Glutamatergic neuron (in vitro differentiated cells): Measurements from ENCODE around the gene GTF2F1. TPM values are rescaled to one million over a fixed set of nuclear protein-coding genes. Genes with fewer than 3 reads are reported as not detected.
"Not testable (repeated sequence)": the region's sequence is repeated elsewhere in the genome, so short reads cannot be mapped to it uniquely, and the experiment has no call there.

ENCODE experiments used
- DNase-seq: peaks from one replicate; pipeline ENCODE4 v3.0.0; 2022
- H3K27ac Mint-ChIP-seq: one replicate; pipeline ENCODE4 v1.8.0; 2020; ENCODE audit warnings: mild to moderate bottlenecking, mixed read lengths, inconsistent platforms; ENCODE audit not compliant: unreplicated experiment
- H3K27me3 Mint-ChIP-seq: one replicate; pipeline ENCODE4 v1.8.0; 2020; ENCODE audit warnings: mild to moderate bottlenecking, moderate library complexity, mixed read lengths, inconsistent platforms; ENCODE audit not compliant: unreplicated experiment
- H3K36me3 Mint-ChIP-seq: one replicate; pipeline ENCODE4 v1.8.0; 2020; ENCODE audit warnings: mild to moderate bottlenecking, mixed read lengths, inconsistent platforms; ENCODE audit not compliant: unreplicated experiment
- H3K4me1 Mint-ChIP-seq: one replicate; pipeline ENCODE4 v1.8.0; 2020; ENCODE audit warnings: mild to moderate bottlenecking, low read depth, mixed read lengths, inconsistent platforms; ENCODE audit not compliant: unreplicated experiment
- H3K4me3 Mint-ChIP-seq: one replicate; pipeline ENCODE4 v1.8.0; 2020; ENCODE audit warnings: mild to moderate bottlenecking, mixed read lengths, inconsistent platforms; ENCODE audit not compliant: unreplicated experiment
- H3K9me3 Mint-ChIP-seq: one replicate; pipeline ENCODE4 v1.8.0; 2020; ENCODE audit warnings: mild to moderate bottlenecking, moderate library complexity, mixed read lengths, inconsistent platforms; ENCODE audit not compliant: unreplicated experiment
- CTCF ChIP-seq: fragments of 200-600 bp; sonication (generic); IDR thresholded peaks from one replicate; pipeline ENCODE4 v1.5.0; 2021; ENCODE audit not compliant: partially characterized antibody, unreplicated experiment
- total RNA-seq: library from RNA; stranded (reverse); fragmentation: NEBNext Ultra II Directional; extraction: Animal tissue kit (Norgen Biotek cat#: 25700); gene quantifications from one replicate; pipeline ENCODE4 v1.2.1, GENCODE V29; 2021; ENCODE audit not compliant: unreplicated experiment

GTF2F1 gene
- total RNA-seq, 1 donor from 2014 or later, result 56.0 TPM

- Mint-ChIP-seq H3K27ac (no peak within 1 kb of the TSS), H3K27me3 (peaks cover 2% of the 10 kb centered on the region), H3K36me3 (no peaks in the 10 kb centered on the region), H3K4me1 (no peaks in the 10 kb centered on the region), H3K4me3 (no peak within 1 kb of the TSS), H3K9me3 (peaks cover 3% of the 10 kb centered on the region)
- no peak for DNase-seq
- no peak for TF ChIP-seq CTCF
Observed at GRCh38 chr19:6433663-6434062, 40.7 kb upstream of the GTF2F1 start, which contains the start of gene SLC25A41. SLC25A41 (minus strand) TSS chr19:6433763; CDS start chr19:6433693, 70 bp downstream.

- no peak for TF ChIP-seq CTCF
- Mint-ChIP-seq H3K27ac (no peak overlapping the region), H3K36me3 (no peaks in the 10 kb centered on the region)
Observed at GRCh38 chr19:6433165-6433564, 40.2 kb upstream of the GTF2F1 start.

GRCh38 chr19:6431891-6432290, 38.9 kb upstream of the GTF2F1 start:
- Mint-ChIP-seq H3K27me3 (peaks cover 2% of the 10 kb centered on the region), H3K4me1 (no peaks in the 10 kb centered on the region), H3K9me3 (peaks cover 5% of the 10 kb centered on the region), H3K4me3 (no peak overlapping the region), H3K27ac (no peak overlapping the region), H3K36me3 (no peaks in the 10 kb centered on the region)
- no peak for TF ChIP-seq CTCF
- DNase-seq, result no peak

More at GRCh38 chr19:6433165-6433564, 40.2 kb upstream of the GTF2F1 start:
- H3K4me1 Mint-ChIP-seq, result no peaks in the 10 kb centered on the region
- no peak for DNase-seq
- no peak overlapping the region for H3K4me3 Mint-ChIP-seq
- peaks cover 2% of the 10 kb centered on the region for H3K9me3 Mint-ChIP-seq
- H3K27me3 Mint-ChIP-seq, result peaks cover 2% of the 10 kb centered on the region

GRCh38 chr19:6429419-6430221, 36.7 kb upstream of the GTF2F1 start:
- no peak overlapping the region for H3K4me3 Mint-ChIP-seq

GRCh38 chr19:6428692-6429418, 35.9 kb upstream of the GTF2F1 start:
- Mint-ChIP-seq H3K27me3 (peaks cover 13% of the 10 kb centered on the region), H3K9me3 (peaks cover 11% of the 10 kb centered on the region)
- DNase-seq, H3K4me1 Mint-ChIP-seq, H3K4me3 Mint-ChIP-seq, H3K27ac Mint-ChIP-seq, H3K36me3 Mint-ChIP-seq: not testable (repeated sequence)

More at GRCh38 chr19:6429419-6430221, 36.7 kb upstream of the GTF2F1 start:
- peaks cover 11% of the 10 kb centered on the region for H3K9me3 Mint-ChIP-seq
- H3K36me3 Mint-ChIP-seq, result no peaks in the 10 kb centered on the region
- H3K4me1 Mint-ChIP-seq, result peaks cover 4% of the 10 kb centered on the region
- TF ChIP-seq CTCF, result no peak
- no peak overlapping the region for H3K27ac Mint-ChIP-seq
- no peak for DNase-seq
- H3K27me3 Mint-ChIP-seq, result peaks cover 13% of the 10 kb centered on the region
